ENCODE data around the gene DNAJB8.

DNAJB8 gene

GRCh38 chr3:128424508-128425069 is 42.1 kb downstream of the DNAJB8 start:
- no peak for DNase-seq

GRCh38 chr3:128423525-128424147 is 43.1 kb downstream of the DNAJB8 start:
- no peak for DNase-seq

GRCh38 chr3:128422762-128423524 is 43.7 kb downstream of the DNAJB8 start:
- no peak for DNase-seq

GRCh38 chr3:128421966-128422365 is 44.7 kb downstream of the DNAJB8 start:
- DNase-seq: no peak

GRCh38 chr3:128421439-128421836 is 45.3 kb downstream of the DNAJB8 start:
- no peak for DNase-seq

GRCh38 chr3:128420720-128421438 is 45.8 kb downstream of the DNAJB8 start:
- DNase-seq: no peak

- DNase-seq: no peak
Measured at GRCh38 chr3:128420289-128420688, 46.4 kb downstream of the DNAJB8 start.

GRCh38 chr3:128419311-128419710 is 47.4 kb downstream of the DNAJB8 start:
- DNase-seq: no peak

- DNase-seq: no peak
Measured at GRCh38 chr3:128418900-128419299, 47.8 kb downstream of the DNAJB8 start.

- DNase-seq: no peak
Measured at GRCh38 chr3:128416578-128417211, 50.0 kb downstream of the DNAJB8 start.

GRCh38 chr3:128415773-128416577 is 50.7 kb downstream of the DNAJB8 start:
- no peak for DNase-seq

- no peak for DNase-seq
Measured at GRCh38 chr3:128415200-128415772, 51.4 kb downstream of the DNAJB8 start.

- no peak for DNase-seq
Measured at GRCh38 chr3:128413413-128414205, 53.1 kb downstream of the DNAJB8 start.

- DNase-seq: no peak
Measured at GRCh38 chr3:128413003-128413370, 53.7 kb downstream of the DNAJB8 start.
